Activated CD8-positive, alpha-beta memory T cell treated with anti-CD3 and anti-CD28 coated beads for 48 hours (primary cell): ENCODE results near the gene TRAF1.

Experiments used
- DNase-seq, 3 experiments: peaks; one replicate each; pipeline ENCODE4 v3.0.0-alpha.2; 2020; ENCODE audit warnings: low read depth in 2 of 3, low spot score in 2 of 3

The TRAF1 gene

DNA sequence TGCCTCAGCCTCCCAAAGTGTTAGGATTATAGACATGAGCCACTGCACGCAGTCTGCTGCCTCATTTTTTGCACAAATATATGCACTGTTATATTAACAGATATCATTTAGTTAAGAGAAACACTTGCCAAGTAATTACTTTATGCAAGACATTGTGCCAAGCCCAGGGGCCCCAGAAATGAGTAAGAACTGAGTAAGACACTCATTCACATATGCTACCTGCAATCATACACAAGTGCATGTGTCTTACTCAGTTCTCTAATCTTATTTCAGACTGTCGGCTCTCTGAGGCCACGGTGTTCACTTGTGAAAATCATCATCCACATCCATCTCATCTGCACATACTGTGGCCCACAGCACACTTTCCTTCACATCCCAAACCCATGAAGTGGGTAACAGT lies 16.0 kb downstream of the TRAF1 start:
- DNase-seq, result no peak

DNA sequence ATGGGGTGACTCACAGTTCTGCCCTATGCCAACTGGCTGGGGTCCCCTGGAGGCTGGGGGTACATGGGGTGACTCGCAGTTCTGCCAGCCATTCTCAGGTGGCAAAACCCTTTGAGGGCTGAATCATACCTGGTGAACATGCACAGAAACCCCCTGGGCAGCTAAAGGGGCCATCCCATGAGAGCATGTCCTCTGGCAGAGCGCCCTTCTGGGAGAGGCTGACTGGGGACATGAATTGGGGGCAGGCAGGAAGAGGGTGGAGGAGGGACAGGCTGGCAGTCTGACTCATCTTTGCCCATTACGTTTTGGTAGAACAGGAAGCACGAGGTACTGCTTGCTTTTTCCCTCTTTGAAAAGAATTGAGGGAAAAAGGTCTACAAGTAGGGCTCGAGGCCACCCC lies 16.7 kb downstream of the TRAF1 start:
- no peak for DNase-seq

DNA sequence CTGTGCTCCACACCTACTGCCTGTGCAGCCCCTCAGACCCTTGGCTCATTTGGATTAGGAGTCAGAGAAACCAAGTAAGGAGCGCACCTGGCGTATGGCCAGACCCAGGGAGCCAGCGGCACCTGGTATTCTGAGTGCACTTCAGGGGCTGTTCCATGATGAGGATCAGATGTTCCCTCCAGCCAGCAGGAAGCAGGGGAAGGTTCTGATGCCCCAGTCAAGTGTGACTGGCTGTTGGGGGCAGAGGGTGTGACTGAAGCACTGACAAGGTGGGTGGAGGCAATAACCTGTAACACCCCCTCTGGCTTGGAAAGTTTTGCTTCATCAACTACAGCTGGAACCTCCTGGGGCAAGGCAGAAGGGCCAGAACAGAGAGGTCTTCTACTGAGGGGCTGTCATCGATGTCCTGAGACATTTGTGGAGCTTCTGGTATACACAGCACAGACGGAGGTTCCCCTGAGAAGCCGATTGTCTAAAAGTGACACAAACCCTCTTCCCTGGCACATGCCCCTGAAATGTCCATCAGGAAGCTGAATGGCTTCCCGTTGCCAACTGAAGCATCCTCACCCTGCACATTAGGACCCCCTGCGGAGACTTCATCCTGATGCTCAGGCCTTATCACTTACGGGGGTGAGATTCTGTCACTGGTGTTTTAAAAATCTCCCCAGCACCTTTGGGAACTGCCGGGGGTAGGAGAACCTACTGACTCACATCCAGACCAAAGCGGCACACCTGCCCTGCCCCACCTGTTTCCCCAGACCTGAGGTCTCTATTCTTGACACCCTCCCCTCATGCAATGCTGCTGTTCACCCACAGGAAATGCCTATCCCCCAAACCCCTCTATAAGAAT lies 21.1 kb downstream of the TRAF1 start:
- DNase-seq, result no peak

DNA sequence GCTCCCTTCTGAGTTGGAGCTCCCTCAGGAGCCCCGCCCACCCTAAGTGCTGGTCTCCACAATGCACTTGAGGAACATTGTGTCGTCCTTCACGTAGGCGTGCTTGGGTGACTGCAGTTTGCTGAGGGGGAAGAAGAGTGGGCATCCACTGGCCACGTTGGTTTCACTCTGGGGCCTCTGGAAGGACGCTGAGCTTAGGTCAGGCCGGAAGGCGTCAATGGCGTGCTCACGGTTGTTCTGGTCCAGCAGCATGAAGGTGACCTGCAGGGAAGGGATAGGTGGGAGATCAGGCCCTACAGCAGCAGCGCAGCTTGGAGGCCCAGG lies 21.7 kb downstream of the TRAF1 start:
- DNase-seq, result no peak

DNA sequence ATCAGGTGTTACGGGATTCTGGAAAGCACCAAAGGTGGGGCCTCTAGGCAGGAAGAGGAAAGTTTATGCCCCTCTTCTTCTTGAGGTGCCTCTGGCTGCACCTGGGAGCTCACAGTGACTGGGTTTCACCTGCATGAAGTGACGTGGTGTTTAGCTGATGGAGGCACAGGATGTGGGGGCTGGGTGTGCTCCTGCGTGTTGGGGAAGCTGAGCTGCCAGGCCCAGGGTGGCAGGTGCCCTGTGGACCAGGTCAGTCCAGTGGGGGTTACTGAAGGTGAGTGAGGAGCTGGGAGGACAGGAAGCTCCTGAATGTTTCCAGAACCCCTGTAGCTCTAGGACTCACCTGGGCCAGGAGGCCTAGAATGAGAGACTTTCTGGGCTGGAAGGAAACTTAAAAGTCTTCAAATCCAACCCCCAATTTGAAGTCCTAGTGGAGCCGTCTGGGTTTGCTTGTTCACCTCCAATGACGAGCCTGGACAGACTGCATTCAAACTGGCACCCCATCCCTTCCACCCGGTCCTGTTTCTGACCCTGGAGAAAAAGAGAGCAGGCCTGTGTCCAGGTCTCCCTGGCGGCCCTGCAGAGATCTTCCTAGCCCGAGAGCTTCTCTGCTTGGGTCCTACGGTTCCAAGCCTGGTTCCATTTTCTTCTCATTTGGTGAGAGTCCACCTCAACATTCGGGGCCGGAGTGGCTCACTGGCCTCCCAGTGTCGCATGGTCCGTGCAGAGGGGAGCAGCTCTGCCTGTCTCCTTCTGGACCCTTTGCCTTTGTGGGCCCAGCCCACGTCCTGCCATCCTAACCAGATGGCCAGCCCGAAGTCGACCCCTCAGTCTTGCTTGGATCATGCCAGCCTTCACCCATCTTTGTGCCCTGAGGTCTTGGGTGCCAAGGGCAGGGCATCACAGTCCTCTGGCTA lies 22.3 kb downstream of the TRAF1 start:
- DNase-seq, result no peak

DNA sequence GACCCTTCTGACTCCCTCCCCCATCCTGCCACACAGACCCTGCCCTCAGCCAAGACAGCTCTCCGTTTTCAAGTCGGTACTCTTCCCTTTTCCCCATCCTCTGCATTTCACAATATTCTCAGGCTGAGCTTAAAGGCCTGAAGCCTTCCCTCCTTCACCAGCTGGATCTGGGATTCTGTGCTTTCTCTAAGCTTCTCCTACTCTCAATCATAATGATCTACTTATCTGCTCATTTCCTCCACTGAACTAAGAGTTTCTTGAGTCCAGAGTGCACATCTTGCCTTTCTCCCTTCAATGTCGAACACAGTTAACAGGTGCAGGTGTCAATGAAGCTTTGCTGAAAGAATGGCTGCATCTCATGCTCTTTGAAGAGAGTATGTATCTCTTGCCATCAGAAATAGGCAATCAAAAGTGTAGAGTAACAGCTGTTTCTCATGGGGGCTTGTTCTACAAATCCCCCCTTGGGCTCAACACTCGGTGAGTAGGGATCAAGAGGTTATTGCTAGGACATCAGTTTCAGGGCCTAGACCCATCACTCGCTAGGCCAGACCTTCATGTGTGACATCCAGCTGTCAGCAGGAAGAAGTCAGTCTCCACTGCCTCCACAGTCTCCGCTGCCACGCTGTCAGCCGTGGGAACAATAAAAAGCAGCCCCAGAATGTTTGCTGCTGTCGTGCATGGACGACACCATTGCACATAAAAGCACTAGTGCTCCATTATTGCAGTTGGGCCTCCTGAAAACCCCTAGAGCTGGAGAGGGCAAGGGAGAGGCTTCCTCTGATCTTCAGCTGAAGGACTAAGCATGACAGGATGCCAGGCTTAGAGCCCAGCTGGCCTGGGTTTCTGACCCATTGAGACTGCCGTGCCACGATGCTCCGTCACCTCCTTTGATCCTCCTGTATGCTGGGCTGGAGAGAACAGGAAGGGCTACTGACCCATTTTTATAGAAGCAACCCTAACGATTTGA lies 23.7 kb downstream of the TRAF1 start:
- no peak for DNase-seq

DNA sequence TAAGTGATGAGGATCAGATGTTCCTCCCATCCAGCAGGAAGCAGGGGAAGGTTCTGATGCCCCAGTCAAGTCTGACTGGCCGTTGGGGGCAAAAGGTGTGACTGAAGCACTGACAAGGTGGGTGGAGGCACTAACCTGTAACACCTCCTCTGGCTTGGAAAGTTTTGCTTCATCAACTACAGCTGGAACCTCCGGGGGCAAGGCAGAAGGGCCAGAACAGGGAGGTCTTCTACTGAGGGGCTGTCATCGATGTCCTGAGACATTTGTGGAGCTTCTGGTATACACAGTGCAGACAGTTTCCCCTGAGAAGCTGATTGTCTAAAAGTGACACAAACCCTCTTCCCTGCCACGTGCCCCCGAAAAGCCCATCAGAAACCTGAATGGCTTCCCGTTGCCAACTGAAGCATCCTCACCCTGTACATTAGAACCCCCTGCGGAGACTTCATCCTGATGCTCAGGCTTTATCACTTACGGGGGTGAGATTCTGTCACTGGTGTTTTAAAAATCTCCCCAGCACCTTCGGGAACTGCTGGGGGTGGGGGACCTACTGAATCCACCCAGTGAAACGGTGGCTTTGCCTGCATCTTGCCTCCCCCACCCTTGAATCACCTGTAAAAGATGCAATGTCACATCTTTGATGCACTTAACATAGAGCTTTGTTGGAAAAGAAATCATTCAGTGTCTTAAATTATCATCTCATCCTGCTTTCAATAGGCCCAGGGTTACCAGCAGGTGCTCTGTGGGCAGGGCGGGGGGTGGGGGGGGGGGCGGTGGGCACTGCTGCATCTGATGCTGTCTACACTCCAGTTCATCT lies 24.6 kb downstream of the TRAF1 start:
- no peak for DNase-seq

DNA sequence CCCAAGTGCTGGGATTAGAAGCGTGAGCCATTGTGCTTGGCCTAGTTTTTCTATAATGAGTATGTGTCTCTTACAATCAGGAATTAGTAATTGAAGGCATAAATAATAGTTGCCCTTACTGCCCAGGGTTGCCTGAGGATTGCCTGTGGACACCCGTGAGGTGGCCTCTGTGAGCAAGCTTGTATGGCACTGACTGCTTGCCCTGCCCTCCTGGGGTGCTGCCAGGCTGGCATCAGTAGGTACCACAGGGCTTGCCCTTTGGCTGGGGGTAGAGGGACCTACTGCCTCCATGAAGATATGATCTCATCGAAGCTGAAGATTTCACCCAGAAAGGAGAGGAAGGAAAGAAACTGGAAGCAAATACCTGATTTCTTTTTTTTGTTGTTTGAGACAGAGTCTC lies 25.8 kb downstream of the TRAF1 start:
- DNase-seq, result no peak

DNA sequence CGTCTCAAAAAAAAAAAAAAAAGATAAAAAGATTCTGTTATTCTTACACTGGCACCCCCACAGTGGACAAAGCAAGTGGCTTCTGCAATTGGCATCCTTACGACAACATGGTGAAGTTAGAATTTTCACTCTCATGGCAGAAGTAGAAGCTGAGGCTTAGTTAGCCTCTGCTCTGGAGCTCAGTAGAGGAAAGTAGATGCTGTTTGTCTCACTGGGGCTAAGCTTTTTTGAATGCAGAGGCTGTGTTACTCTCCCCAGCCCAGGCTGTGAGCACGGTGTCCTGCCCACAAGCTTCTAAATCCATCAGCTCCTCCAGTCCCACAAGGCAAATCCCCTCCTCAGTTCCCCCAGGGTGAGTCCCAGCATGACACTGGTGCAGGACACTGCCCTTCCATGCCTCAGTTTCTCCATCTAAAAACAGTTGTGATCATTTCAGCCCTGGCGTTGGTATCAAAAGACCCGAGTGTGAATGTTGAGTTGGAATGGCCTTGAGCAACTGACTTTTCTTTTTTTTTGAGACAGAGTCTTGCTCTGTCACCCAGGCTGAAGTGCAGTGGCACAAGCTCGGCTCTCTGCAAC lies 27.0 kb downstream of the TRAF1 start:
- DNase-seq, result no peak

DNA sequence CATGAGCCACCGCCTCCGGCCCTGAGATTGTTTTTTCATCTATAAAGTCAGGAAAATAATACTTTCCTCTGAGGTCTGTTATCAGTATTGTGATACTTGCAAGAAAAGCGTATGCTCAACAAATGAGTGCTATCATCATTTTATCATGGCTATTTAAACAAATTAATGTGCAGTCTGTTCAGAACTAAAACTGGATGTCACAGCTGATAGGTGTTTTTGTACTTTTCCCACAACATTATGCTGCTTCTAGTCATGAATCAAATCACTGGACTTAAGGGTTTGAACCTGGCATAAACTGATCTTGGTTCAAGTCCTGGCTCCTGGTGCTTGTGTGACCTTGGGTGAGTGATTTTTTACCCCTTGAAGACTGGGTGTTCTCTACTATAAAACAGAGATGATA lies 28.2 kb downstream of the TRAF1 start:
- no peak for DNase-seq

DNA sequence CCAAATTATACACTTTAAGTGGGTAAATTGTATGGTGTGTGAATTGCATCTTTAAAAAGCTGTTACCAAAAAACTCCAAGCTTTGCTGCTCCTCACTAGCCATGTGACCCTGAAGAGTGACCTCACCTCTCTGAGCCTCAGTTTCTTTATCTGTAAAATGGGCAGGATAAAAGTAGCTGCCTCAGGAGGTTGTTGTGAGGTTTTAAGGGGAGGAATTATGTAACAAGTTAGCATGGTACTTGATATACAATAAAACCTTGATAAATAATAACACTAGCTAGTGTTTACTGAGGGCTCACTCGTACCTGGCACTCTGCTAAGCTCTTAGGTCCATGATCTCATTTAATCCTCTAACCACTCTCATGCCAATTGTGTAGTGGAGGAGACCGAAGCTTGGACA lies 30.6 kb downstream of the TRAF1 start:
- DNase-seq, result no peak

DNA sequence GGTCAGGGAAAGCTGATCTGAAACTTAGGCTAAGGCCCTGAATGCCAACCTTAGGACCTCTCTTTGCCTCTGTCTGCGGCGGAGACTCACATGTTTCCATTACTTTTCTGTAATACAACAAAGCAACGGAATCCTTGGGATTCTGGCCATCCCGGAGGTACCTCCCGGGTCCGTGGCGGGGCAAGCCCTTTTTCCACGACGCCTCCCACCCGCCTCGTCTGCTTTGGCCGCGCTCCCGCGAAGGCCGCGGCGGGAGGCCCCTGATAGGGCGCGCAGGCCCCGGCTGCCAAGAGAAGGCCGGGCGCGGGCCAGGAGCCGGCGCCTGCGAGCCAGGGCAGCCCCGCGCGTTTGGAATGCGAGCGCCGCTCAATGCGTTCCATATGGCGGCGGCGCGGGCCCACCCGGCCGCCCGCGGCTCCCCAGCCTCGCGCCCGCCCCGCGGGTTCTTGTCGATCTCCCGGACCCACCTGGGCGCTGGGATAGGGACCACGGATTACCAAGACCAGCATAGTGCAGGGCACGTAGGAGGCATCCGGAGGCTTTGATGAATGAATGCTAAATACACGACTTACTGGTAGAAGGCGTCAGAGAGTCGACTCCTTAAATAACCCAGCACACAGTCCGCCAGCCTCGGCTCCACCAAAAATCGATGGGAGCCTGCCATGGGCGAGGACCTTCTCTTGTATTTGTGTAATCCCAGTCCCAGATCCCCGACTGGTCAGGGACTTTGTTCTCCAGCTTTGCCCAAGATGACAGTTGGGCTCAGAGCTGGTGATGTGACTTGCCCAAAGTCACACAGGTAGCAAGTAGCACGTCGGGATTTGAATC lies 32.1 kb downstream of the TRAF1 start:
- no peak for DNase-seq

DNA sequence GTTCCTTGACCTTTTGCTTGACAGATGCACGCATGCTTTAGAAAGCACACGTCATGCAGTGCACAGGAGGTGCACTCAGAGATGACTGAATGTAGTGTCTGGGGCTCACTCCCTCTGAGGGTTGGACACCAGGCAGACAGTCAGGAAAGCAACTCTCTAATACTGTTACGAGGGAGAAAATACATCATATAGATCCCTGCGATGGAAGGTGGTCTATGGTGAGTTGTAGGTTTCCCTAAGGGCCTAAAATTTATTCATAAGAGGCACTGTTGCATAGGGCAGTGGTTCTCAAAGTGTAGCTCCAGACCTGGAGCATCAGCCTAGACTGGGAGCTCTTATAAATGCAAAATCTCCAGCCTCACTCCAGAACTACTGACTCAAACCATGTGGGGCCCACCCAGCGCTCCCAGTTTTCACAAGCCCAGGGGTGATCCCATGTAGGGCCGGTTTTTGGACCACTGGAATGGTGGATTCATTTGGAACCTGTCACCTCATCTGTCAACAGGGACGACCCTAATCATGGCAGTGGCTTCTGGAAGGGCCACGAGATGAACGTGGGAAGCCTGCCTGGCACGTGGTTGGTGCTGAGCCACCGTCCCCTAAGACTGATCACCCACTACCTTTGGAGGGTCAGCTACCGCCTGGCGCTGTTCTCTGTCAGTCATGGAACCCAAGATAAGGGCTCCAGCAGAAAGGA lies 32.8 kb downstream of the TRAF1 start:
- DNase-seq, result no peak

DNA sequence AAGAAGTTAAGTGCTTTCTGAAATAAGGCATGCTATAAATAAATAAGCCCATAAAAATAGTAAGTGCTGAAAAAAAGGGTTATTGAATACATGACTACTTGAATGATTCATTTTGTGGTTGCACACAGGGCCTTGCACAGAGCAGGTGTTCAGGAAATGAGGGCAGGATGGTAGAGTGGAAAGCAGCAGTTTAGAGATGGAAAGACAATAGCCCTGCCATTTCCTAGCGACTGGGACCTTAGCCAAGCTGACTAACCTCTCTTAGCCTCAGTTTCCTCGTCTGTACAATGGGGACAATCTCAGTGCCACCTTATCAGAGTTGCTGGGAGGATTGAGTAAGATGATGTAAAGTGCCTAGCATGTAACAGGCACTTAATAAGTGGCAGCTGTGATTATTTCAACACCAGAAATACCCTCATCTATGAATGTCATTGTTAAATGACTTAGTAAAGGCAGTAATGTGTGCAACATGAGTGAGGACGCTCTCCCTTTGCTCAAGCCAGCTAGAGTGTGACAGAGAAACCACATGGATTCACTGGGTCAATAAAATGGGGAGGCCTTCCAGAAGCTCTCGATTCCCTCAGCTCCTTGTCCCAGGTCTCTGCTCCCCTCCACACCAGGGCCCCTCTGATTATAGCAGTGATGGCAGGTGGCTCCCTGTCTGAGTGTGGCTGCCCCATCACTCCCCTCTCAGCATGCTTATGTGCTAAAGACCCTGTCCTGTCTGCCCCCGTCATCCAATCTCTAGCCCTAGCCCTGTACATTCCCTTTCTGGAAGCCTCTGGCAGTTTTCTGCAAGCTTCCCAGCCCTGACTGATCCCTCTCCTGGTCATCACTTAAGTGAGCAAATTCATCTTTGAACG lies 33.6 kb downstream of the TRAF1 start:
- no peak for DNase-seq

DNA sequence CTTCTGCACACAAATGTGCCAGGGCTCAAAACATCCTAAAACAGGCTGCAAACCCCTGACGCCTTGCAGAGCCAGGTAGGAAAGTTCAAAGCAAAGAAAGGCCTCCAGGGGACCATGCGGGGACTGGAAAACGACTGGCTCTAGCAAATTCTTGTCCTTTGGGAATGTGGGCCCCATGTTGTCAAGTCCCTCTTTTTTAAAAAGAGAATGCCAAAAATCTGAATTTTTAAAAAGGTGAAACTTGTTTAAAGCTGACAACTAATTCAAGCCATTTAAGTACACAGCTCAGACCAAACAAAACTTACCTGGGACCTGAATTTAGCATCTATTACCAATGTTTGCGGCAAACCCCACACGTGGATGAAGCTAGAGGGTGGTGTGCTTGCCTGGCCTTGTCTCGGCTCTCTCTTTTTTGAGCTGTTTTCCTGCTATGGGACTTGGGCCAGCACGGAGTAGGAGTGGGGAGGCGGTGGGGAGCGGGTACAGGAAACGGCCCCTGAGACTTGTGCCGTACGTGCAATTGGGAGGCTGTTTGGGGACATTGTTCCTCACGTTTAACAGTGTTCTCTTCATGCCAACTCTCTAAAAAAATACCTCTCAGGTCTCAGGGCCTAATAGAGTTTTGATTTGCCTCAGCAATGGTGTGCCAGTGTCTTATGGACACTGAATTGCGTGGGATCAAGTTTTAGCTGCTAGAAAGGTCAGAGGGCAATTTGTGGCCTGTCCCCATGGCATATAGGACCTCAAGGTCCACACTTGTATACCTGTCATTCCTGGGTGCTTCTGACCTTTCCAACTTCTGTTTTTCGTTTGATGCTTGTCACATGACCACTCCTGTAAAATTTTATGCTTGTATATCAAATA lies 34.5 kb downstream of the TRAF1 start:
- no peak for DNase-seq

DNA sequence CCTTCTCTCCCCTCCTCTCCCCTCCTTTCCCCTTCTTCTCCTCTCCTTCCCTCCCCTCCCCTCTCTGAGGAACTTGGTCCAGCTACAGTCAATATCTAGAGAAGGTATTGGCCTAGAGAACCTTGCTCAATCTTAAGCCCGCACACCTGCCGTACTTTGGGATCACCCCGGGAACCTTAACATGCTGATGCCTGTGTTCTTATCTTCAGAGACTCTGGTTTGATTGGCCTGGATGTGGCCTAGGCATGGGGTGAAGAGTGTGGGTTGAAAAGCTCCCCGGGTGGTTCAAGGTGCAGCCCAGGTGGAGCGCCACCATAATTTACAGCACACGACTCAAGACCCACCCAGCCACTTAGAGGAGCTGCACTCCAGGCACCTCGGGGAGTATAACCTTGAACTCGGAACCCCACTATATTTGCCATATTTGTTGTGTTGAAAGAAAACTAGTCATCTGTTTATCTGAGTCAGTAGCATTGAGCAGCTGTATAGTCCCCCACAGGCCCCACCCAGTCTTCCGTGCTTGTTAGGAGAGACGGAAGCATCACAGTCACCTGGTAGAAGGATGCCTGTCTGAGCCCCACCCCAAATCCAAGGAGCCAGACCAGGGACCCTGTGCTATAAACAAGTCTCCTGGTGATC lies 35.2 kb downstream of the TRAF1 start:
- DNase-seq, result no peak
